Hypothalamus (tissue), 51 donors: ENCODE measurements around the gene ZBTB7B.
A peak's percentile ranks its signal among the peaks of the same experiment; 100 is the strongest.

ENCODE experiments used
- DNase-seq, 51 donors: peaks; one replicate each; lab custom pipeline; 2025; lab: John Stamatoyannopoulos, UW

Gene ZBTB7B

GRCh38 chr1:155012776-155013602 lies 10.4 kb downstream of the ZBTB7B start:
- DNase-seq = no peak

- no peak for DNase-seq
Measured at GRCh38 chr1:155013632-155014031, 11.0 kb downstream of the ZBTB7B start.

- DNase-seq = no peak
Measured at GRCh38 chr1:155014709-155015508, 12.3 kb downstream of the ZBTB7B start.

GRCh38 chr1:155015527-155016230 lies 13.1 kb downstream of the ZBTB7B start:
- DNase-seq = no peak

DNA sequence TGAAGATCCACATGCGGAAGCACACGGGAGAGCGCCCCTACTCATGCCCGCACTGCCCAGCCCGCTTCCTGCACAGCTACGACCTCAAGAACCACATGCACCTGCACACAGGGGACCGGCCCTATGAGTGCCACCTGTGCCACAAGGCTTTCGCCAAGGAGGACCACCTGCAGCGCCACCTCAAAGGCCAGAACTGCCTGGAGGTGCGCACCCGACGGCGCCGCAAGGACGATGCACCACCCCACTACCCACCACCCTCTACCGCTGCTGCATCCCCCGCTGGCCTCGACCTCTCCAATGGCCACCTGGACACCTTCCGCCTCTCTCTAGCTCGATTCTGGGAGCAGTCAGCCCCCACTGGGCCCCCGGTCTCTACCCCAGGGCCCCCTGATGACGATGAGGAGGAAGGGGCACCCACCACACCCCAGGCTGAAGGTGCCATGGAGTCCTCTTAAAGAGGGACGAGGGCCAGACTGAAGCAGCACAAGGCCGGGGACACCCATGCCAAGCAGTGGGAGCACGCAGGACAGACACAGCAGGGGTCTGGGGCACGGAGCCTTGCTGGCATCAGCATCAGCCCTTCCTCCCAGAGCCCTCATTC lies 13.7 kb downstream of the ZBTB7B start:
- no peak for DNase-seq

- peak in 50 of 51 donors; percentile 41 to 92 (median 80) for DNase-seq
Measured at GRCh38 chr1:155017041-155017945, 14.7 kb downstream of the ZBTB7B start.

DNA sequence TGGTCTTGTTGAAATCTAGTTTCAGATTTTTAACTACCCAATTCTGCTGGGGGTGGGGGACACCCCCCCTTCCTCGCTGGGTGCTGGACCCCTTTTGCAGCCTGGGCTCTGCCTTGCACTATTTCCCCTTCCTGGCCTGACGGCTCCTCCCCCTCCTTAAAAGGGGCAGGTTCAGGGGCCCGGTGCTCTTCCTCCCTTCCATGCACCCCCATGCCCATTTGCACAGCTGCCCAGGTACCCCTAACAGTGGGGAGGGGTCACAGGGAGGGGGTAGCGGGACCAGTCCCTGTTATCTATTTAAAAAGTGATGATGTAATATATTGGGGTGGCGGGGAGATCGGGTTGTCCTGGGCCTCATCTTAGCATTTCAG lies 15.3 kb downstream of the ZBTB7B start:
- no peak for DNase-seq

DNA sequence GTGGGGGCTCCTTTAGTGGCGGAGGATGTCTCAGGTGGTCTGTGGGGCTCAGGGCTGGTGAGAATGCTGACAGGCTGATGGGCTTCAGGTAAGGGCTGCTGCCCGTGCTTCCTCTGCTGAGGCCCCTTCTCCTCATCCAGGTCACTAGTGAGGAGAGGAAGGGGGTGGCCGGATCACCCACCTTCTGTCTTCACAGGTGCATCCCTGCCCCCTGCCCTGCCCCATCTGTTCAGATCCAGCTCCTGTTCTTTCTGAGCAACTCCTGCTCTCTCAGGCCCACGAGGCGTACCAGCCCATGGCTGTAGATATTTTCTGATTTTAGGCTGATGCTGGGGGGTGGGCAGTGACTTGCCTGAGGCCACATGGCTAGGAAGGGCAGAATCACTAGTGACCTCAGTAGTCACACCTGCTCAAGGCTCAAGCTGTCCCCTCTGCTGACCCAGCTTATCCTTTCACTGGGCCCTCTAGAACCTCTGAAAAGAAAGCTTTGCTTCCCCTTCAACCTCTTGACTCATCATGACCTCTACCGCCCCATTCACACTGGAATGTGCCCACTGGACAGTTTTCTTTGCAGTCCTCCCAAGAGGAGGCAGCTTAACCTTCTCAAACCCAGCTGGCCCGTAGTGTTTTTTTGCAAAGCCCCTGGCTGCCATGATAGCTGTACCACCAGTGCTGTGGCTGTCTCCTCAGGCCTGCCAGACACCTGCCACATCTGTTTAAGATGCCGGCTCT lies 16.2 kb downstream of the ZBTB7B start:
- DNase-seq = no peak

- no peak for DNase-seq
Measured at GRCh38 chr1:155019377-155020245, 17.0 kb downstream of the ZBTB7B start.

- no peak for DNase-seq
Measured at GRCh38 chr1:155022136-155022926, 19.7 kb downstream of the ZBTB7B start.

GRCh38 chr1:155022927-155023236 lies 20.3 kb downstream of the ZBTB7B start:
- DNase-seq = no peak

GRCh38 chr1:155023627-155024026 lies 21.0 kb downstream of the ZBTB7B start:
- no peak for DNase-seq

DNA sequence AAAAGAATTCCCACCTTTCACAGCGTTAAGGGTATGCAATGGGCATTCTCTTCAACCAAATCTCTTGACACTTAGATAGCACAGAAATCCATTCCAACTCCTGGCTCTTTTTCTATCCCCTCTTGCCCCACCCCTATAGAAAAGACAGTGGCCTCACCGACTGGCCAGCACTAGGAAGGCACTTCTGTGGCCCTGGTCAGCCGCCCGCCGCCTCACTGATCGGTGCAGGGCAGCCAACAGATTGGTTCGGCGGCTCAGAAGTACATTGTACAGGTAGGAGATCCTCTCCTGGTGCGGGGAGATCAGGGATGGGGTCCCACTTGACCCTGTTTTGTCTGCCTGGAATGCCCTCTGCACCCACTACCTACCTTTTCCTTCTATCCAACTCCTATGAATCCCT lies 21.7 kb downstream of the ZBTB7B start:
- DNase-seq = no peak

DNA sequence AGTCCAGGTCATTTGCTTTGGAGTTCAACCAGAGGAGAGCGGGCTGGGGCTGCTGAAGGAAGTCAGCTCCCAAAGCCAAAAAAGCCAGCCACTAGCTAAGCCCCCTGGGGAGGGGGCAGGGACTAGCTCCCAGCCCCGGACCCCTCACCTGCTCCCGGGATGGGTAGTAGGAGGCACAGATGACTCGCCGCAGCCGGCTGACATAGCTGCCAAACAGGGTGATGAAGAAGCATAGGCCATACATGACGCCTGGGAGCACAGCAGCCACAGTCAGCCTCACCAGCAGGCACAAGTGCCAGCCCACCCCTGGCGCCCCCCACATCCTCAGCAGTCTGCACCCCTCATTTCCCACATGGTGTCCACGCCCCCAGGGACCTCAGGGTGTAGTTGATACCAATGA lies 23.6 kb downstream of the ZBTB7B start:
- DNase-seq = no peak

DNA sequence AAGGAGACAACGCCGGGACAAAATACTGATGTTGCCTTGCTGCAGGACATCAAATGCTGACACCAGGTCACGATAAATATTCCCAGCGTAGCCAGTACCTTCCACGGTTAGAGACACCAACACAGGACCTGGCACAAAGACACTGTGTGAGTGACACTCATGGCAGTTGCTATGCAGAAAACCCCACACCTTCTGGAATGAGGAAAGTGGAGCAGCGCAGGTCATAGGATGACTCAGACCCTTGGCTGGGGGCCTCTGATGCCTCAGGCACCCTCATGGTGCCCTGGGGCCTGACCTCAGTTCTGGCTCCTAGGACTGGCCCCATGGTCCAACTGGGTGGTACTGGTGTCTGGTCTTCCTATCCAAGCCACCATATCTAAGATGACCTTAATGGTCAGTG lies 24.0 kb downstream of the ZBTB7B start:
- DNase-seq = no peak

DNA sequence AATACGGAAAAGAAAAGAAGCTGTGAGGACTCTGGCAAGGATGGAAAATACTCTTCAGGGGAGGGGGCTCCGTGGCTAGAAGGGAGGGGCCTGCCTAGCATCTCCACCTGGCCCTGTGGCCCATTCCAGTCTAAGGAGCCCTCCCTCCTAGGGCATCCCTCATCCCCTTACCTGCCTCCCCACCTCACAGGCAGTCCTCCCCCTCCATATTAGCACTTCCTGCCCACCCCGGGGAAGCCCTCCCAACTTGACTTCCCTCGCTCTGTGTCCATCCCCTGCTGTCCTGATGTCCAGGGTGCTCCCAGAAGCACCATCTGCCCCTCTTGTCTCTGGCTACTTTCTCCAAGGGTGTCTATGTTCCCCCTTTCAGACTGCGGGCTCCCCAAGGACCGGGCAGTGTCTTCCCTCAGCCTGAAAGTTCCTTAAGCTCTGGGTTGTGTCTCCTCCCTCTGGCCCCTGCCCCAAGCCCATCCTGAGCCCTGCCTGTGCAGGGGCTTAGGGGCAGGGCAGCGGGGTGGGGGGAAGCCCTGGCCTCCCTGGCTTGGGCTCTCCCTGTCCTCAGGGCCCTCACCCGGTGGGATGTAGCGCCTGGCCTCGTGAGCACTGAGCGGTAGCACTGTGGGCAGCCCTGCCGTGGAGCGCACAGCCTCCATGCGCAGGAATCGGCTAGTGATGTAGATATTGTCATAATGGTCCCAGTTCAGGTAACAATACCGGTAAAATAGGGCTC lies 27.1 kb downstream of the ZBTB7B start:
- DNase-seq = no peak

GRCh38 chr1:155030243-155030795 lies 27.7 kb downstream of the ZBTB7B start:
- DNase-seq = no peak
